T-cell (primary cell): ENCODE results near the gene MUC3A. TPM values are rescaled to one million over a fixed set of nuclear protein-coding genes. Genes with fewer than 3 reads are reported as not detected.
A peak's percentile ranks its signal among the peaks of the same experiment; 100 is the strongest.

Source experiments
- ATAC-seq, 4 experiments: fragments of 200-7000 bp in 3 of 4; fragments of 150-1000 bp in 1 of 4; cut with Tn5 transposase; replicated peaks in 1 of 4; 1 replicate in 3 of 4; 2 replicates in 1 of 4; pipeline ENCODE4 v1.10.0; 2021; ENCODE audit warnings: moderate library complexity in 3 of 4, mild to moderate bottlenecking in 2 of 4, moderate number of reproducible peaks in 1 of 4
- CTCF ChIA-PET, 2 donors: fragments of 300-600 bp; sonication (Branson Sonifier 250); formaldehyde crosslinking; loops; one replicate each; lab custom pipeline; 2022; ENCODE audit warnings: antibody characterized with exemption in 2 of 2; lab: Charles Lee
- POLR2A ChIA-PET, 2 donors: fragments of 300-600 bp; sonication (Branson Sonifier 250); formaldehyde crosslinking; loops; one replicate each; lab custom pipeline; 2022; ENCODE audit warnings: antibody characterized with exemption in 2 of 2; lab: Charles Lee
- DNase-seq, 35 experiments: peaks; one replicate each; pipeline versions ENCODE4 v3.0.0 to v3.0.0-alpha.2; 2013 to 2023
- H3K27ac ChIP-seq: one replicate; pipeline ENCODE4 v1.5.1; 2013; ENCODE audit warnings: low read length
- H3K27me3 ChIP-seq, 2 experiments: replicated peaks in 1 of 2; 1 replicate in 1 of 2; 2 replicates in 1 of 2; pipeline versions ENCODE4 v1.6.1 to v1.7.0; 2013; ENCODE audit warnings: low read length in 1 of 2, mixed read lengths in 1 of 2; ENCODE audit not compliant: control insufficient read depth in 2 of 2, insufficient read depth in 2 of 2; ENCODE audit errors: extremely low read depth in 1 of 2
- H3K36me3 ChIP-seq, 2 donors: 1 replicate in 1 of 2; 2 replicates in 1 of 2; pipeline versions ENCODE4 v1.6.1 to v1.7.0; 2013; ENCODE audit warnings: low read length in 1 of 2; ENCODE audit not compliant: control insufficient read depth in 2 of 2, insufficient read depth in 1 of 2; ENCODE audit errors: extremely low read depth in 1 of 2
- H3K4me1 ChIP-seq, 2 experiments: 1 replicate in 1 of 2; 2 replicates in 1 of 2; pipeline versions ENCODE4 v1.6.1 to v1.7.0; 2013; ENCODE audit warnings: low read length in 2 of 2, mixed read lengths in 1 of 2; ENCODE audit not compliant: insufficient read depth in 2 of 2, control insufficient read depth in 1 of 2; ENCODE audit errors: extremely low read depth in 1 of 2
- H3K4me3 ChIP-seq, 2 donors: 1 replicate in 1 of 2; 2 replicates in 1 of 2; pipeline versions ENCODE4 v1.5.1 to v1.7.0; 2013; ENCODE audit warnings: mild to moderate bottlenecking in 2 of 2, low read length in 1 of 2, moderate library complexity in 1 of 2; ENCODE audit not compliant: control insufficient read depth in 1 of 2; ENCODE audit errors: extremely low read depth in 1 of 2
- H3K9me3 ChIP-seq: 2 replicates; pipeline ENCODE4 v1.7.0; 2013
- H3K27ac Mint-ChIP-seq, 2 donors: one replicate each; pipeline ENCODE4 v1.8.0; 2020 to 2021; ENCODE audit warnings: mild to moderate bottlenecking in 2 of 2, mixed read lengths in 2 of 2
- H3K27me3 Mint-ChIP-seq, 2 donors: one replicate each; pipeline ENCODE4 v1.8.0; 2021 to 2022; ENCODE audit warnings: mixed read lengths in 2 of 2
- H3K36me3 Mint-ChIP-seq: one replicate; pipeline ENCODE4 v1.8.0; 2021; ENCODE audit warnings: mixed read lengths
- H3K4me1 Mint-ChIP-seq, 3 donors: one replicate each; pipeline ENCODE4 v1.8.0; 2020 to 2022; ENCODE audit warnings: mixed read lengths in 3 of 3, mild to moderate bottlenecking in 1 of 3
- H3K4me3 Mint-ChIP-seq, 3 donors: one replicate each; pipeline ENCODE4 v1.8.0; 2020 to 2022; ENCODE audit warnings: mild to moderate bottlenecking in 3 of 3, mixed read lengths in 3 of 3, moderate library complexity in 3 of 3
- H3K9me3 Mint-ChIP-seq, 3 donors: one replicate each; pipeline ENCODE4 v1.8.0; 2020 to 2022; ENCODE audit warnings: mixed read lengths in 3 of 3
- WGBS: methylation state at CpG from one replicate; pipeline ENCODE4 v1.1.5; 2013; ENCODE audit warnings: missing lambda C conversion rate; ENCODE audit not compliant: insufficient coverage; 5-methylcytosine and 5-hydroxymethylcytosine counted together
- total RNA-seq, 35 experiments: library from RNA in 6 of 35; stranded (reverse) in 6 of 35; fragments of 120-200 nt in 1 of 35; gene quantifications; one replicate each; pipeline versions ENCODE4 v1.2.1 to v1.2.4 and lab custom pipeline; 2013 to 2026

MUC3A gene
- total RNA-seq, 5 donors from 2014 or later (not counting 1 experiment from before 2014, with no cell fraction given): 0.10 to 0.25 (median 0.18) TPM; not detected in 2

DNA sequence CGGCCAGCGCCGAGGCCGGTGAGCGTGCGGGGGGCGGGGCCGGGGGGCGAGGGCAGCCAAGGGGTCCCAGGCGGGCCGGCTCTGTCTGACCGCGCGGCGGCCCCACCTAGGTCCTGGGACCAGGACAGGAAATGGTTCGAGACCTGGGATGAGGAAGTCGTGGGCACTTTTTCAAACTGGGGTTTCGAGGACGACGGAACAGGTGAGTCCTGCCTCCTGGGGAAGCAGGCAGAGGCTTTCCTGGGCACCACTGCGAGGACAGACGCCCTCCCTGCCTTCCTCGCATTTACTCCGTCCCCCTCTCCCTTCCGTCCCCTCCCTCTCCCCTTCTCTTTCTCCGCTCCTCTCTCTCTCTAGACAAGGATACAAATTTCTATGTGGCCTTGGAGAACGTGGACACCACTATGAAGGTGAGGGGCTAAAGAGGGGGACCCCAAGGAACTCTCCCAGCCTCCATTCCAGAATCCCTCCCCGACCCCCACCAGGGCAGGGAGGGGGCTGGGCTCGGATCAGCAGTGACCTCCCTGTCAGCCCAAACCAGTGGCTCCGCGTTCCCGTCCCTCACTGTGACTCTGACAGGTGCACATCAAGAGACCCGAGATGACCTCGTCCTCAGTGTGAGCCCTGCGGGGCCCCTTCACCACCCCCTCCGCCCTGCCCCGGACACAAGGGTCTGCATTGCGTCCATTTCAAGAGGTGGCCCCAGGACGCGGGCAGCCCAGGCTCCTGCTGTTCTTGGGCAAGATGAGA, 17.4 kb downstream of the MUC3A start:
- no peaks in the 10 kb centered on the region for H3K9me3 Mint-ChIP-seq
- peaks cover 10 to 76% of the 10 kb centered on the region in 2 experiments for H3K27me3 ChIP-seq
- H3K4me1 Mint-ChIP-seq: peaks cover 20 to 24% (median 21%) of the 10 kb centered on the region in 3 donors
- H3K36me3 ChIP-seq: no peaks in the 10 kb centered on the region
- H3K4me3 Mint-ChIP-seq: peak overlapping the region; percentile 14 to 84 (median 31)
- DNase-seq: peak in 2 of 35 experiments; percentile 9 to 10
- H3K27ac Mint-ChIP-seq: no peak overlapping the region
- WGBS: 19% methylated on average over 35 of the region's 40 CpGs
- ChIA-PET CTCF (no interaction called here), POLR2A (no interaction called here)
- H3K27ac ChIP-seq: no peak overlapping the region
- ATAC-seq: peak in 1 of 4 experiments; percentile 9
- no peaks in the 10 kb centered on the region for H3K9me3 ChIP-seq
- H3K36me3 Mint-ChIP-seq: no peaks in the 10 kb centered on the region
- peaks cover 53 to 66% of the 10 kb centered on the region in 2 donors for H3K27me3 Mint-ChIP-seq
- peak overlapping the region; percentile 14 to 35 for H3K4me3 ChIP-seq
- H3K4me1 ChIP-seq: peaks cover 0 to 27% of the 10 kb centered on the region in 2 experiments

DNA sequence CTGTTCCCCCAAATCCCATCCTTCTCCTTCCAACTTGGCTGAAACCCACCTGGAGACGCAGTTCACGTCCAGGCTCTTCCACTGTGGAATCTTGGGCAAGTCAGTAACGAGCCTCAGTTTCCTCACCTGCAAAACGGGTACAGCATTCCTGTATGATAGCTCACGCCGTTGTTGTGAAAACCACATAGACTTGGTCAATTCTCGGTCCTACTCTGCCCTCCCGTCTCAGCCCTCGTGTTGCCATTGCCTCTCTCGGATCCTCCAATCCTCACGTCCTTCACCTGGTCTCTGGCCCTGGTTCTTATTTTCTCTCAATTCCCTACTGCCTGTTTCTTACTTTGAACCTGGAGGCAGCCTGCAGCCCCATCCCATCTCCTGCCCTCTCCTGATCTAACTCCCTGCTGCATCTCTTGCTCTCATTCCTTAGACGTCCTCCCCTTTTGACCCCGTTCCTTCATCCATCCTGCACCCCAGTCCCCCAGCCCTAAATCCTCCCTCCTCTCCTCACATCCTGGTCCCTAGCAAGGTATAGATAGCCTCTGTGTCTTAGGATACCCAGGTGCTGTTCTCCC, 18.0 kb downstream of the MUC3A start:
- H3K27ac ChIP-seq: no peak overlapping the region
- no peaks in the 10 kb centered on the region for H3K9me3 ChIP-seq
- H3K27ac Mint-ChIP-seq: peak overlapping the region in 1 of 2 donors; percentile 0
- DNase-seq: no peak
- no peak for ATAC-seq
- H3K27me3 ChIP-seq: peaks cover 10 to 76% of the 10 kb centered on the region in 2 experiments
- no peak overlapping the region for H3K4me3 ChIP-seq
- ChIA-PET CTCF (interaction anchor here in 1 of 2 donors (0.6 kb wide), 1 partner anchor 10 kb away, joined by 3 read pairs; no protein-coding TSS in a partner anchor), POLR2A (no interaction called here)
- H3K4me1 ChIP-seq: peaks cover 0 to 27% of the 10 kb centered on the region in 2 experiments
- peaks cover 53 to 66% of the 10 kb centered on the region in 2 donors for H3K27me3 Mint-ChIP-seq
- peaks cover 20 to 24% (median 21%) of the 10 kb centered on the region in 3 donors for H3K4me1 Mint-ChIP-seq
- peak overlapping the region; percentile 14 to 84 (median 31) for H3K4me3 Mint-ChIP-seq
- 60% methylated on average over 13 of the region's 13 CpGs for whole genome bisulfite sequencing
- no peaks in the 10 kb centered on the region for H3K9me3 Mint-ChIP-seq
- H3K36me3 Mint-ChIP-seq: no peaks in the 10 kb centered on the region
- no peaks in the 10 kb centered on the region for H3K36me3 ChIP-seq

DNA sequence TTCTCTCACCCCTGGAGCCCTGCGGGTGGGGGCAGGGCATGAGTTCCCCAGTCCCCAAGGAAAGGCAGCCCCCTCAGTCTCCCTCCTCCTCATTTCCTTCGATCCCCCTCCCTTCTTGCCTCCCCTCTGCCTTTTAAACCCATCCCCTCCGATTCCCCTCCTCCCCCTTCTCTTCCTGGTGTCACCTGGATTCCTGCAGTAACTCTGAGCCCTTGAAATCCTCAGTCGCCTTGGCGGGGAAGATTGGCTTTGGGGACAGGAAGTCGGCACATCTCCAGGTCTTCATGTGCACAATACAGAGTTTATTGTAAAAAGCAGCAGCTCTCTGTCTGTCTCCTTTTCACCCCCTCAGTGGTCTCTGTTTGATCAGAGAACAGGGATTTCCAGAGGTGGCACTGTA, 18.7 kb downstream of the MUC3A start:
- H3K27ac Mint-ChIP-seq: no peak overlapping the region
- peaks cover 20 to 24% (median 21%) of the 10 kb centered on the region in 3 donors for H3K4me1 Mint-ChIP-seq
- peaks cover 4% of the 10 kb centered on the region for H3K36me3 Mint-ChIP-seq
- H3K4me3 Mint-ChIP-seq: peak overlapping the region in 1 of 3 donors; percentile 84
- H3K4me3 ChIP-seq: no peak overlapping the region
- H3K9me3 Mint-ChIP-seq: no peaks in the 10 kb centered on the region
- peaks cover 52 to 59% of the 10 kb centered on the region in 2 donors for H3K27me3 Mint-ChIP-seq
- H3K9me3 ChIP-seq: no peaks in the 10 kb centered on the region
- 10% methylated on average over 5 of the region's 6 CpGs for WGBS
- no peak for DNase-seq
- no peaks in the 10 kb centered on the region for H3K36me3 ChIP-seq
- no peak for ATAC-seq
- H3K4me1 ChIP-seq: peaks cover 0 to 27% of the 10 kb centered on the region in 2 experiments
- H3K27ac ChIP-seq: no peak overlapping the region
- CTCF ChIA-PET: no interaction called here
- peaks cover 8 to 76% of the 10 kb centered on the region in 2 experiments for H3K27me3 ChIP-seq
- POLR2A ChIA-PET: no interaction called here

DNA sequence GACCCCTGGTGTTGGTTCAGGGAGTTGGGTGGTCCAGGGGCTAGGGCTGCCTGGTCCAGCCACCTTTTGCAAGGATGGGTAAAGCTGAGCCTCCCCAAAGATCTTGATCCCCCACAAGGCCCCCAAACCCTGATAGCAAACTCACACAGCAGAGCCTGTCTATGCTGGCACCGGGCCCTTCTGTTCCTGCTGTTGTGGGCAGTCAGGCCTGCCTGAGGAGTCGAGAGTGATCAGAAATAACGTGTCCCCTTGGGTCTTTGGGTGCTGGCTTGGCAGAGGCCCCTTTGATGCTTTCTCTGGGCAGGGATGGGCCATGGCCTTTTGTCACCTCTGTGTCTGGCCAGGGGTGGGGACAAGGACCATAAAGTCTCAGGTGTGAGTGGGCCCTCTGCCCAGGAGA, 19.3 kb downstream of the MUC3A start:
- Mint-ChIP-seq H3K4me3 (no peak overlapping the region), H3K27me3 (peaks cover 48 to 54% of the 10 kb centered on the region in 2 donors), H3K9me3 (no peaks in the 10 kb centered on the region), H3K36me3 (peaks cover 4% of the 10 kb centered on the region), H3K4me1 (peaks cover 20 to 24% (median 21%) of the 10 kb centered on the region in 3 donors), H3K27ac (no peak overlapping the region)
- H3K27ac ChIP-seq: no peak overlapping the region
- no peak overlapping the region for H3K4me3 ChIP-seq
- H3K9me3 ChIP-seq: no peaks in the 10 kb centered on the region
- DNase-seq: no peak
- WGBS: 9% methylated on average over 3 of the region's 3 CpGs
- ChIA-PET POLR2A (no interaction called here), CTCF (no interaction called here)
- H3K36me3 ChIP-seq: no peaks in the 10 kb centered on the region
- no peak for ATAC-seq
- peaks cover 7 to 71% of the 10 kb centered on the region in 2 experiments for H3K27me3 ChIP-seq
- peaks cover 0 to 27% of the 10 kb centered on the region in 2 experiments for H3K4me1 ChIP-seq

DNA sequence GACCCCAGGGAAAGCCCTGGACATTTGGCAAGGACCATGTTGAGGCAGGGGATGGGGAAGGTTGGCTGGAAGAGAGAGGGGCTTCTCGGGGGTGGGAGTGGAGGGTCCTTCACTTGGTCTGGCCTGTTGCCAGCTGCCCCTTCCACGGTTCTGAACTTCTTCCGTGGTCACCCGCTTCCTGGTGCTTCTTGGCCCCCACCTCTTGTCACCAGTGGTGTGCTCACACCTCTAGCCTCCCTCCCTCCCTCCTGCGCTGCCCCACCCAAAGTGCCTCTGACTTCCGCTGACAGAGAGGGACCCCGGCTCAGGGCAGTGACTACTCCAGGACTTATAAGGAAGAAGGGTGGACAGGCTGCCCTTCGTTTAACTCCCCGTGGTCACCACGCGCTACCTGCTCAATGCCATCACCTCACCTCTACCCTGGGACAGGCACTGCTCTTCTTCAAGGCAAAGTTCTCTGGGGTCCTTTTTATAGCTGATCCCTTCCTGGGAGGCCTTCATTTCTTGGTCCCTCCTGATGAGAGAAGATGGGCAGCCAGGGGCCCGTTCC, 19.8 kb downstream of the MUC3A start, which contains the start of gene MUC12:
Gene MUC12 (plus strand): TSS at position 500 of the 550 bp plus-strand sequence. CDS start 58 bp downstream, outside the sequence.
- H3K4me3 ChIP-seq: no peak within 1 kb of the TSS
- WGBS: 69% methylated on average over 10 of the region's 12 CpGs
- H3K27ac ChIP-seq: no peak within 1 kb of the TSS
- Mint-ChIP-seq H3K27me3 (peaks cover 45 to 49% of the 10 kb centered on the region in 2 donors), H3K4me1 (peaks cover 20 to 24% (median 21%) of the 10 kb centered on the region in 3 donors), H3K36me3 (peaks cover 4% of the 10 kb centered on the region), H3K4me3 (no peak within 1 kb of the TSS), H3K27ac (no peak within 1 kb of the TSS), H3K9me3 (peaks cover 0 to 2% (median 2%) of the 10 kb centered on the region in 3 donors)
- no peak for DNase-seq
- H3K27me3 ChIP-seq: peaks cover 7 to 66% of the 10 kb centered on the region in 2 experiments
- ChIA-PET CTCF (no interaction called here), POLR2A (no interaction called here)
- no peaks in the 10 kb centered on the region for H3K9me3 ChIP-seq
- H3K4me1 ChIP-seq: peaks cover 0 to 27% of the 10 kb centered on the region in 2 experiments
- no peaks in the 10 kb centered on the region for H3K36me3 ChIP-seq
- no peak for ATAC-seq
